ENCODE results near the gene SEC14L6. TPM values are rescaled to one million over a fixed set of nuclear protein-coding genes. Genes with fewer than 3 reads are reported as not detected.

SEC14L6 gene
- total RNA-seq, 1 experiment from 2014 or later: not detected

- CTCF ChIA-PET: no interaction called here
These were observed 9.0 kb upstream of the SEC14L6 start for GRCh38 chr22:30555282-30556210.

GRCh38 chr22:30553971-30554370, 7.4 kb upstream of the SEC14L6 start:
- ChIA-PET CTCF (no interaction called here), POLR2A (no interaction called here)
- Histone ChIP-seq H3K4me1 (ENCODE audit: control insufficient read depth, insufficient read depth, low read length) (no peaks in the 10 kb centered on the region), H3K9me3 (ENCODE audit: control insufficient read depth, insufficient read depth, low read depth, low read length) (no peaks in the 10 kb centered on the region), H3K4me3 (ENCODE audit: low read depth in 2 of 2, low read length in 2 of 2) (no peak overlapping the region), H3K36me3 (ENCODE audit: control insufficient read depth, insufficient read depth, low read length) (no peaks in the 10 kb centered on the region), H3K27me3 (ENCODE audit: control insufficient read depth, insufficient read depth, low read length) (no peaks in the 10 kb centered on the region), H3K27ac (ENCODE audit: low read length) (no peak overlapping the region)
- in situ Hi-C loops (cut with HindIII; ENCODE audit: low pct_unique_long_range_greater_than_20kb, low sequenced_read_pairs): no loop called here
- BruUV-seq (replicated peaks): no TSS peak
- intact Hi-C loops (cut with micrococcal nuclease; ENCODE audit: unreplicated experiment): no loop called here
- ATAC-seq (no peak), DNase-seq (ENCODE audit: low read depth, low spot score) (no peak)
- TF ChIP-seq POLR2AphosphoS5 (IDR thresholded peaks at IDR 0.05; ENCODE audit: low read depth, low read length) (no peak), SIN3A (IDR thresholded peaks at IDR 0.05; ENCODE audit: borderline replicate concordance, insufficient read depth, low read depth, low read length) (no peak), REST (IDR thresholded peaks at IDR 0.05; ENCODE audit: insufficient read depth in 1 of 2, low read depth in 2 of 2, low read length in 1 of 2) (no peak)

More at GRCh38 chr22:30555282-30556210, 9.0 kb upstream of the SEC14L6 start:
- BruUV-seq (replicated peaks): no TSS peak
- Histone ChIP-seq H3K36me3 (ENCODE audit: control insufficient read depth, insufficient read depth, low read length) (no peaks in the 10 kb centered on the region), H3K9me3 (ENCODE audit: control insufficient read depth, insufficient read depth, low read depth, low read length) (no peaks in the 10 kb centered on the region), H3K27me3 (ENCODE audit: control insufficient read depth, insufficient read depth, low read length) (no peaks in the 10 kb centered on the region), H3K27ac (ENCODE audit: low read length) (no peak overlapping the region), H3K4me3 (ENCODE audit: low read depth in 2 of 2, low read length in 2 of 2) (no peak overlapping the region), H3K4me1 (ENCODE audit: control insufficient read depth, insufficient read depth, low read length) (no peaks in the 10 kb centered on the region)
- TF ChIP-seq POLR2AphosphoS5 (IDR thresholded peaks at IDR 0.05; ENCODE audit: low read depth, low read length): no peak
- no peak for TF ChIP-seq TCF7L2 (IDR thresholded peaks at IDR 0.05; ENCODE audit: low read depth, low read length)
- no peak for TF ChIP-seq REST (IDR thresholded peaks at IDR 0.05; ENCODE audit: insufficient read depth in 1 of 2, low read depth in 2 of 2, low read length in 1 of 2)
- no peak for TF ChIP-seq SIN3A (IDR thresholded peaks at IDR 0.05; ENCODE audit: borderline replicate concordance, insufficient read depth, low read depth, low read length)
- TF ChIP-seq CTCF (IDR thresholded peaks at IDR 0.05): no peak
- no peak for DNase-seq (ENCODE audit: low read depth, low spot score)
- intact Hi-C loops (cut with micrococcal nuclease; ENCODE audit: unreplicated experiment) (no loop called here), in situ Hi-C loops (cut with HindIII; ENCODE audit: low pct_unique_long_range_greater_than_20kb, low sequenced_read_pairs) (no loop called here)
- POLR2A ChIA-PET: no interaction called here
- ATAC-seq: no peak

Measured in Panc1 (cell line).